Measurements from ENCODE around the gene FGF18.

DNA sequence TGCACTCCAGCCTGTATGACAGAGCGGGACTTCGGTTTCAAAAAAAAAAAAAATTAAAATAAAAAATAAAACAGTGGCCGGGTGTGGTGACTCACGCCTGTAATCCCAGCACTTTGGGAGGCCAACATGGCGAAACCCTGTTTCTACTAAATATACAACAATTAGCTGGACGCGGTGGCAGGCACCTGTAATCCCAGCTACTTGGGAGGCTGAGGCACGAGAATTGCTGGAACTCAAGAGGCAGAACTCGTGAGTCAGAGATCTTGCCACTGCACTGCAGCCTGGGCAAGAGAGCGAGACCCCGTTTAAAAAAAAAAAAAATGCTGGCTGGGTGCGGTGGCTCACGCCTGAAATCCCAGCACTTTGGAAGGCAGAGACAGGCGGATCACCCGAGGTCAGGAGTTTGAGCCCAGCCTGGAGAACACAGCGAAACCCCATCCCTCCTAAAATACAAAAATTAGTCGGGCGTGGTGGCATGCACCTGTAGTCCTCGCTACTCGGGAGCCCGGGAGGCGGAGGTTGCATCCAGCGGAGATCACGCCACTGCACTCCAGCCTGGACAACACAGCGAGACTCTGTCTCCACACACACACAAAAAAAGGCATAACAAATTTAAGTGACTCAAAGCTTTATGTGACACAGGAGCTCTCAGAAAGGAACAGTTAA is 33.3 kb upstream of the FGF18 start:
- TF ChIP-seq, protein P1, sequence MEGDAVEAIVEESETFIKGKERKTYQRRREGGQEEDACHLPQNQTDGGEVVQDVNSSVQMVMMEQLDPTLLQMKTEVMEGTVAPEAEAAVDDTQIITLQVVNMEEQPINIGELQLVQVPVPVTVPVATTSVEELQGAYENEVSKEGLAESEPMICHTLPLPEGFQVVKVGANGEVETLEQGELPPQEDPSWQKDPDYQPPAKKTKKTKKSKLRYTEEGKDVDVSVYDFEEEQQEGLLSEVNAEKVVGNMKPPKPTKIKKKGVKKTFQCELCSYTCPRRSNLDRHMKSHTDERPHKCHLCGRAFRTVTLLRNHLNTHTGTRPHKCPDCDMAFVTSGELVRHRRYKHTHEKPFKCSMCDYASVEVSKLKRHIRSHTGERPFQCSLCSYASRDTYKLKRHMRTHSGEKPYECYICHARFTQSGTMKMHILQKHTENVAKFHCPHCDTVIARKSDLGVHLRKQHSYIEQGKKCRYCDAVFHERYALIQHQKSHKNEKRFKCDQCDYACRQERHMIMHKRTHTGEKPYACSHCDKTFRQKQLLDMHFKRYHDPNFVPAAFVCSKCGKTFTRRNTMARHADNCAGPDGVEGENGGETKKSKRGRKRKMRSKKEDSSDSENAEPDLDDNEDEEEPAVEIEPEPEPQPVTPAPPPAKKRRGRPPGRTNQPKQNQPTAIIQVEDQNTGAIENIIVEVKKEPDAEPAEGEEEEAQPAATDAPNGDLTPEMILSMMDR (conservative IDR thresholded peaks at IDR 0.05; ENCODE audit: low read length) = no peak
- no peak for TF ChIP-seq EZH2phosphoT487 (IDR thresholded peaks at IDR 0.05; ENCODE audit: borderline replicate concordance)

Data from Loucy (cell line).